Hepatocyte (in vitro differentiated cells): Measurements from ENCODE around the gene KLF2. TPM values are rescaled to one million over a fixed set of nuclear protein-coding genes. Genes with fewer than 3 reads are reported as not detected.

Source experiments
- DNase-seq: peaks from one replicate; pipeline ENCODE4 v3.0.0-alpha.2; 2016; ENCODE audit warnings: low spot score
- H2AFZ ChIP-seq: fragments of 200-600 bp; sonication (generic); 2 replicates; pipeline ENCODE4 v1.6.0; 2016; ENCODE audit warnings: antibody characterized with exemption, mild to moderate bottlenecking
- H3K27ac ChIP-seq: fragments of 200-600 bp; sonication (generic); 2 replicates; pipeline ENCODE4 v1.5.1; 2016; ENCODE audit warnings: mild to moderate bottlenecking
- H3K27me3 ChIP-seq: fragments of 200-600 bp; sonication (generic); 2 replicates; pipeline ENCODE4 v1.6.1; 2016
- H3K36me3 ChIP-seq: fragments of 200-600 bp; sonication (generic); replicated peaks from 2 replicates; pipeline ENCODE4 v1.5.1; 2016; ENCODE audit warnings: low read depth; ENCODE audit not compliant: insufficient read depth
- H3K4me1 ChIP-seq: fragments of 200-600 bp; sonication (generic); 2 replicates; pipeline ENCODE4 v1.5.1; 2016; ENCODE audit warnings: mild to moderate bottlenecking, moderate library complexity; ENCODE audit not compliant: insufficient read depth
- H3K4me2 ChIP-seq: fragments of 200-600 bp; sonication (generic); 2 replicates; pipeline ENCODE4 v1.6.0; 2016
- H3K4me3 ChIP-seq: fragments of 200-600 bp; sonication (generic); 2 replicates; pipeline ENCODE4 v1.5.1; 2016; ENCODE audit warnings: mild to moderate bottlenecking
- H3K79me2 ChIP-seq: fragments of 200-600 bp; sonication (generic); 2 replicates; pipeline ENCODE4 v1.6.0; 2017; ENCODE audit warnings: mild to moderate bottlenecking
- H3K9me2 ChIP-seq: fragments of 200-600 bp; sonication (generic); replicated peaks from 2 replicates; pipeline ENCODE4 v1.6.0; 2017; ENCODE audit warnings: mild to moderate bottlenecking; ENCODE audit not compliant: insufficient read depth
- H3K9me3 ChIP-seq: fragments of 200-600 bp; sonication (generic); 2 replicates; pipeline ENCODE4 v1.5.1; 2016; ENCODE audit warnings: low read depth, mild to moderate bottlenecking
- H4K20me1 ChIP-seq: fragments of 200-600 bp; sonication (generic); 2 replicates; pipeline ENCODE4 v1.6.0; 2016; ENCODE audit warnings: mild to moderate bottlenecking; ENCODE audit not compliant: insufficient read depth, poor library complexity, severe bottlenecking
- CTCF ChIP-seq: fragments of 200-600 bp; sonication (generic); IDR thresholded peaks from 2 replicates; pipeline ENCODE4 v1.5.1; 2016; ENCODE audit warnings: antibody characterized with exemption, mild to moderate bottlenecking; ENCODE audit not compliant: poor library complexity
- EZH2 ChIP-seq: fragments of 200-600 bp; sonication (generic); IDR thresholded peaks from 2 replicates; pipeline ENCODE4 v1.6.1; 2016; ENCODE audit warnings: antibody characterized with exemption, mild to moderate bottlenecking, borderline replicate concordance
- EZH2phosphoT487 ChIP-seq: fragments of 200-600 bp; sonication (generic); IDR thresholded peaks from one replicate; pipeline ENCODE4 v1.6.1; 2018; ENCODE audit warnings: antibody characterized with exemption, mild to moderate bottlenecking, low read depth, moderate library complexity; ENCODE audit not compliant: unreplicated experiment, severe bottlenecking
- WGBS: methylation state at CpG from one replicate; pipeline ENCODE4 v1.1.6; 2016; ENCODE audit warnings: low lambda C conversion rate; ENCODE audit errors: missing lambda C conversion rate; 5-methylcytosine and 5-hydroxymethylcytosine counted together
- polyA plus RNA-seq: library from polyadenylated mRNA; unstranded; fragments of >200 nt; fragmentation: Nextera tagmentation; extraction: Ambion mirVana; gene quantifications from 2 replicates; pipeline ENCODE4 v1.2.1, GENCODE V29; 2016
- total RNA-seq: library from RNA; depleted of rRNA; stranded (reverse); fragments of >200 nt; gene quantifications from 2 replicates; pipeline ENCODE4 v1.2.3, GENCODE V29; 2014

The KLF2 gene
- total and polyA plus RNA-seq, 2 experiments from 2014 or later: 4.5 to 27.7 TPM

- no peaks in the 10 kb centered on the region for H3K9me3 ChIP-seq
- H3K27me3 ChIP-seq: peaks cover 8% of the 10 kb centered on the region
- 55% methylated on average over 14 of the region's 14 CpGs for WGBS
- no peaks in the 10 kb centered on the region for H3K36me3 ChIP-seq
- H4K20me1 ChIP-seq: peaks cover 11% of the 10 kb centered on the region
- no peaks in the 10 kb centered on the region for H3K9me2 ChIP-seq
- no peak for TF ChIP-seq EZH2phosphoT487
- no peak for TF ChIP-seq EZH2
- TF ChIP-seq CTCF: no peak
- no peak overlapping the region for H2AFZ ChIP-seq
- DNase-seq: no peak
- peaks cover 4% of the 10 kb centered on the region for H3K79me2 ChIP-seq
- H3K27ac ChIP-seq: no peak overlapping the region
- no peak overlapping the region for H3K4me2 ChIP-seq
- no peak overlapping the region for H3K4me3 ChIP-seq
- H3K4me1 ChIP-seq: peaks cover 4% of the 10 kb centered on the region
Measured at GRCh38 chr19:16327169-16327475, 2.5 kb downstream of the KLF2 start.

GRCh38 chr19:16327501-16327900, 2.9 kb downstream of the KLF2 start:
- 86% methylated on average over 6 of the region's 6 CpGs for WGBS

GRCh38 chr19:16327911-16328823, 3.5 kb downstream of the KLF2 start:
- H4K20me1 ChIP-seq: peaks cover 11% of the 10 kb centered on the region
- no peaks in the 10 kb centered on the region for H3K36me3 ChIP-seq
- 70% methylated on average over 20 of the region's 20 CpGs for WGBS
- H3K4me1 ChIP-seq: peaks cover 4% of the 10 kb centered on the region
- H3K27me3 ChIP-seq: peaks cover 8% of the 10 kb centered on the region
- H3K9me3 ChIP-seq: no peaks in the 10 kb centered on the region
- no peaks in the 10 kb centered on the region for H3K9me2 ChIP-seq
- peak; percentile 63 for DNase-seq
- peak overlapping the region; percentile 17 for H3K27ac ChIP-seq
- no peak for TF ChIP-seq EZH2phosphoT487
- TF ChIP-seq CTCF: no peak
- TF ChIP-seq EZH2: no peak
- H2AFZ ChIP-seq: no peak overlapping the region
- peaks cover 4% of the 10 kb centered on the region for H3K79me2 ChIP-seq
- H3K4me2 ChIP-seq: no peak overlapping the region
- H3K4me3 ChIP-seq: no peak overlapping the region

More at GRCh38 chr19:16327501-16327900, 2.9 kb downstream of the KLF2 start:
- Histone ChIP-seq H3K4me2 (no peak overlapping the region), H2AFZ (no peak overlapping the region), H3K4me1 (peaks cover 4% of the 10 kb centered on the region), H3K9me3 (no peaks in the 10 kb centered on the region), H3K36me3 (no peaks in the 10 kb centered on the region), H3K4me3 (no peak overlapping the region), H3K79me2 (peaks cover 4% of the 10 kb centered on the region), H3K27ac (no peak overlapping the region), H4K20me1 (peaks cover 11% of the 10 kb centered on the region), H3K27me3 (peaks cover 8% of the 10 kb centered on the region), H3K9me2 (no peaks in the 10 kb centered on the region)
- no peak for DNase-seq
- TF ChIP-seq EZH2 (no peak), EZH2phosphoT487 (no peak), CTCF (no peak)
